HG02571 (cell line): Measurements from ENCODE around the gene TBC1D22A.

Experiments used
- ATAC-seq: cut with Tn5 transposase; IDR thresholded peaks from one replicate; pipeline ENCODE4 v1.9.1; 2021; ENCODE audit warnings: mild to moderate bottlenecking, moderate library complexity; ENCODE audit not compliant: unreplicated experiment

TBC1D22A gene

GRCh38 chr22:46853191-46853590 is 90.7 kb downstream of the TBC1D22A start:
- no peak for ATAC-seq

- ATAC-seq: no peak
These were observed 91.8 kb downstream of the TBC1D22A start for GRCh38 chr22:46854125-46854870.

- ATAC-seq: no peak
These were observed 93.2 kb downstream of the TBC1D22A start for GRCh38 chr22:46855681-46856080.

- ATAC-seq: no peak
These were observed 94.2 kb downstream of the TBC1D22A start for GRCh38 chr22:46856661-46857060.

- ATAC-seq: no peak
These were observed 94.9 kb downstream of the TBC1D22A start for GRCh38 chr22:46857142-46857884.

- ATAC-seq: no peak
These were observed 95.4 kb downstream of the TBC1D22A start for GRCh38 chr22:46857885-46858143.

- no peak for ATAC-seq
These were observed 95.8 kb downstream of the TBC1D22A start for GRCh38 chr22:46858181-46858771.

GRCh38 chr22:46860562-46860961 is 98.1 kb downstream of the TBC1D22A start:
- ATAC-seq: no peak

- ATAC-seq: no peak
These were observed 99.3 kb downstream of the TBC1D22A start for GRCh38 chr22:46861468-46862367.

GRCh38 chr22:46862418-46863324 is 100.2 kb downstream of the TBC1D22A start:
- ATAC-seq: no peak

- no peak for ATAC-seq
These were observed 101.3 kb downstream of the TBC1D22A start for GRCh38 chr22:46863794-46864193.

- no peak for ATAC-seq
These were observed 102.0 kb downstream of the TBC1D22A start for GRCh38 chr22:46864314-46865051.

- ATAC-seq: no peak
These were observed 102.6 kb downstream of the TBC1D22A start for GRCh38 chr22:46865052-46865434.

- no peak for ATAC-seq
These were observed 103.2 kb downstream of the TBC1D22A start for GRCh38 chr22:46865642-46866041.

- ATAC-seq: no peak
These were observed 104.1 kb downstream of the TBC1D22A start for GRCh38 chr22:46866591-46866990.

GRCh38 chr22:46867106-46867505 is 104.7 kb downstream of the TBC1D22A start:
- no peak for ATAC-seq

GRCh38 chr22:46869329-46869728 is 106.9 kb downstream of the TBC1D22A start:
- no peak for ATAC-seq

GRCh38 chr22:46869831-46870441 is 107.5 kb downstream of the TBC1D22A start:
- no peak for ATAC-seq

GRCh38 chr22:46871826-46872225 is 109.4 kb downstream of the TBC1D22A start:
- no peak for ATAC-seq
